ENCODE results near the gene C3.
"Not testable (repeated sequence)": the region's sequence is repeated elsewhere in the genome, so short reads cannot be mapped to it uniquely, and the experiment has no call there.

The C3 gene

GRCh38 chr19:6654347-6655310 is 65.8 kb downstream of the C3 start:
- peak; percentile 58 to 59 for DNase-seq

- no peak for DNase-seq
These were observed 67.7 kb downstream of the C3 start for GRCh38 chr19:6652805-6653094.

GRCh38 chr19:6651965-6652804 is 68.3 kb downstream of the C3 start:
- no peak for DNase-seq

GRCh38 chr19:6649185-6649584 is 71.3 kb downstream of the C3 start:
- DNase-seq, result no peak

- DNase-seq, result no peak
These were observed 72.2 kb downstream of the C3 start for GRCh38 chr19:6648141-6648715.

DNA sequence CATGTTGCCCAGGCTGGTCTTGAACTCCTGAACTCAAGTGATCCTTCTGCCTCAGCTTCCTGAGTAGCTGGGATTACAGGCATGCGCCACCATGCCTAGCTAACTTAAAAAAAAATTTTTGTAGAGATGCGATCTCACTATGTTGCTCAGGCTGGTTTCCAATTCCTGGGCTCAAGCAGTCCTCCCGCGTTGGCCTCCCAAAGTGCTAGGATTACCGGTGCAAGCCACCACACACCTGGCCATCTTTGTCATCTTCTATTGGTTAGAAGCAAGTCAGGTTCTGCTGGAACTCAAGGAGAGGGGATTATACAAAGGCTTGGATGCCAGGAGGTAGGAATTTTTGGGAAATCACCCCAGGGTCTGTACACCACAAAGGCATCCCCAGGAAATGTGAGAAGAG is 75.7 kb downstream of the C3 start:
- no peak for DNase-seq

DNA sequence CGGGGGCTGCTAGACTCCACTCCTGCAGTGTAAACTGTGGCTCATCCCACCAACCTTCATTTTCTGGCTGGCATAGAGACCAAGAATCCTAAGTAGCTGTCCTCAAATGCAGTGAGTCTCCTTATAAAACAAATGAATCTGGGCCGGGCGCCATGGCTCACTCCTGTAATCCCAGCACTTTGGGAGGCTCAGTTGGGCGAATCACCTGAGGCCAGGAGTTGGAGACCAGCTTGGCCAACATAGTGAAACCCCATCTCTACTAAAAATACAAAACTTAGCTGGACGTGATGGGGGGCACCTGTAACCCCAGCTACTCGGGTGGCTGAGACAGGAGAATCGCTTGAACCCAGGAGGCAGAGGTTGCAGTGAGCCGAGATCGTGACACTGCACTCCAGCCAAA is 80.1 kb downstream of the C3 start:
- DNase-seq, result not testable (repeated sequence)

GRCh38 chr19:6639439-6639838 is 81.0 kb downstream of the C3 start:
- DNase-seq, result no peak

DNA sequence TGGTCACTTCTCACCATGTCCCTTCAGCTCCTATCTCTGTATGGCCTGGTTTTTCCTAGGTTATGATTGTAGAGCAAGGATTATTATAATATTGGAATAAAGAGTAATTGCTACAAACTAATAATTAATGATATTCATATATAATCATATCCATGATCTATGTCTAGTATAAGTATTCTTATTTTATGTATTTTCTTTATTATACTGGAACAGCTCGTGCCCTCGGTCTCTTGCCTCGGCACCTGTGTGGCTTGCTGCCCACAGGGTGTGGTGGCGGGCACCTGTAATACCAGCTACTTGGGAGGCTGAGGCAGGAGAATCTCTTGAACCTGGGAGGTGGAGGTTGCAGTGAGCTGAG is 87.0 kb downstream of the C3 start:
- DNase-seq, result not testable (repeated sequence)

GRCh38 chr19:6632747-6633455 is 87.5 kb downstream of the C3 start:
- peak; percentile 33 to 42 for DNase-seq

DNA sequence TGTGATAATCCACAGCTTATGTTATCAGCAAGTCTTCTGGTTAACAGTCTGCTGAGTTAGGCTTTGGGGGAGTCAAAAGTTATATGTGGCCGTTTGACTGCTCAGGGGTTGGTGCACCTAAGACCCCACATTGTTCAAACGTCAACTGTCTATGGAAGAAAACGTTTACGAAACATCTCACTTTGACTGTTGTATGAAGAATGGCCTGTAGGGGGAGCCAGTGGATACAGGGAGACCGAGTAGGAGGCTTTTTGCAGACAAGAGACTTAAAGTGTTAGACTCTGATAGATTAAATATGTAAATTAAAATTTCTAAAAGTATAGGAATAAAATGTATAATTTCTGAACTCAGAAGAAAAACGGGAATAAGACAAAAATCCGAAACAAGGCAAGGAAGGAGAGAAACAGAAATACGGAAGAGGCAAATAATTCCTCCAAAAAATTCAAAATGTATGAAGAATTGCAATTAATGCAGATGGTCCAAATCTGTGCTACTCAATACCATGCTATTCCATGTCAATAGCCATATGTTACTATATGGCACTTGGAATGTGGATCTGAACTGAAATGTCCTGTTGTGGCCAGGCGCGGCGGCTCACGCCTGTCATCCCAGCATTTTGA is 88.3 kb downstream of the C3 start:
- peak; percentile 80 to 95 for DNase-seq

Data from activated CD4-positive, alpha-beta T cell treated with anti-CD3 and anti-CD28 coated beads for 4 hours (primary cell).